GM12864 (cell line): Measurements from ENCODE around the gene PIWIL4.
A peak's percentile ranks its signal among the peaks of the same experiment; 100 is the strongest.

Experiments
- DNase-seq: peaks from one replicate; pipeline ENCODE4 v3.0.0-alpha.2; 2011; ENCODE audit warnings: low read depth
- H3K4me3 ChIP-seq: 2 replicates; pipeline ENCODE4 v1.5.1; 2011; ENCODE audit warnings: mild to moderate bottlenecking, low read depth, low read length, control low read depth
- CTCF ChIP-seq: IDR thresholded peaks from 2 replicates; pipeline ENCODE4 v1.5.1; 2011; ENCODE audit warnings: low read depth, mild to moderate bottlenecking, moderate library complexity, low read length, control low read depth, inconsistent platforms; ENCODE audit errors: missing control alignments

PIWIL4 gene

GRCh38 chr11:94567181-94567670 lies at the start of gene PIWIL4:
PIWIL4 (plus strand) TSS chr11:94567368; CDS start chr11:94567519, 151 bp downstream.
- no peak for TF ChIP-seq CTCF
- no peak within 1 kb of the TSS for H3K4me3 ChIP-seq

GRCh38 chr11:94518300-94518699 lies 48.9 kb upstream of the PIWIL4 start:
- TF ChIP-seq CTCF: no peak
- DNase-seq: no peak
- no peak overlapping the region for H3K4me3 ChIP-seq

More at GRCh38 chr11:94567181-94567670, at the start of gene PIWIL4:
- no peak for DNase-seq

- no peak overlapping the region for H3K4me3 ChIP-seq
- DNase-seq: no peak
- TF ChIP-seq CTCF: peak; percentile 31
Measured at GRCh38 chr11:94519478-94520084, 47.6 kb upstream of the PIWIL4 start.

GRCh38 chr11:94521684-94522083 lies 45.5 kb upstream of the PIWIL4 start:
- peak; percentile 52 for TF ChIP-seq CTCF
- no peak overlapping the region for H3K4me3 ChIP-seq
- no peak for DNase-seq

- H3K4me3 ChIP-seq: no peak overlapping the region
- TF ChIP-seq CTCF: no peak
- DNase-seq: no peak
Measured at GRCh38 chr11:94524341-94524740, 42.8 kb upstream of the PIWIL4 start.

GRCh38 chr11:94525546-94526324 lies 41.4 kb upstream of the PIWIL4 start:
- H3K4me3 ChIP-seq: no peak overlapping the region
- TF ChIP-seq CTCF: no peak
- DNase-seq: no peak
